ENCODE measurements around the gene FFAR3. TPM values are rescaled to one million over a fixed set of nuclear protein-coding genes. Genes with fewer than 3 reads are reported as not detected.
"Not testable (repeated sequence)": the region's sequence is repeated elsewhere in the genome, so short reads cannot be mapped to it uniquely, and the experiment has no call there.

Gene FFAR3
- total and polyA plus RNA-seq, 7 experiments from 2014 or later = 0.31 to 0.91 (median 0.72) TPM; not detected in 4

DNA sequence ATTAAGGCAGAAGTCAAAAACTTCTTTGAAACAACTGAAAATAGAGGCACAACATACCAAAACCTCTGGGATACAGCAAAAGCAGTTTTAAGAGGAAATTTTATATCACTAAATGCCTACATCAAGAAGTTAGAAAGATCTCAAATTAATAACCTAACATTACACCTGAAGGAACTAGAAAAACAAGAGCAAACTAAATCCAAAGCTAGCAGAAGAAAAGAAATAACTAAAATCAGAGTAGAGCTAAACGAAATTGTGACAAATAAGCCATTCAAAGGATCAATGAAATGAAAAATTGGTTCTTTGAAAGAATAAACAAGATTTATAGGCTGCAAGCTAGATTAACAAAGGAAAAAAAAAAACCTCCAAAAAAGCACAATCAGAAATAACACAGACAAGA lies 10.1 kb downstream of the FFAR3 start:
- Mint-ChIP-seq H3K4me3 (no peak overlapping the region), H3K9me3 (peaks cover 0 to 2% (median 0%) of the 10 kb centered on the region in 11 donors), H3K27ac (no peak overlapping the region), H3K36me3 (peaks cover 0 to 5% (median 0%) of the 10 kb centered on the region in 5 donors), H3K4me1 (peaks cover 0 to 4% (median 0%) of the 10 kb centered on the region in 7 donors), H3K27me3 (peaks cover 0 to 41% (median 16%) of the 10 kb centered on the region in 5 donors)
- intact Hi-C loops (cut with micrococcal nuclease) = no loop called here
- no peaks in the 10 kb centered on the region for H3K4me1 ChIP-seq (ENCODE audit: control insufficient read depth in 2 of 2, insufficient read depth in 2 of 2, low read length in 2 of 2)
- ChIA-PET POLR2A (no interaction called here), CTCF (no interaction called here)
- no peaks in the 10 kb centered on the region for H3K9me3 ChIP-seq (ENCODE audit: control insufficient read depth in 2 of 3, low read length in 3 of 3)
- no peak overlapping the region for H3K27ac ChIP-seq (ENCODE audit: low read depth, low read length)
- no peaks in the 10 kb centered on the region for H3K36me3 ChIP-seq (ENCODE audit: control insufficient read depth in 2 of 3, insufficient read depth in 3 of 3, low read length in 3 of 3)
- ATAC-seq (no peak), DNase-seq (no peak)
- no peak overlapping the region for H3K4me3 ChIP-seq (ENCODE audit: low read length)
- no peaks in the 10 kb centered on the region for H3K27me3 ChIP-seq (ENCODE audit: control insufficient read depth in 2 of 2, insufficient read depth in 2 of 2, low read length in 2 of 2)

DNA sequence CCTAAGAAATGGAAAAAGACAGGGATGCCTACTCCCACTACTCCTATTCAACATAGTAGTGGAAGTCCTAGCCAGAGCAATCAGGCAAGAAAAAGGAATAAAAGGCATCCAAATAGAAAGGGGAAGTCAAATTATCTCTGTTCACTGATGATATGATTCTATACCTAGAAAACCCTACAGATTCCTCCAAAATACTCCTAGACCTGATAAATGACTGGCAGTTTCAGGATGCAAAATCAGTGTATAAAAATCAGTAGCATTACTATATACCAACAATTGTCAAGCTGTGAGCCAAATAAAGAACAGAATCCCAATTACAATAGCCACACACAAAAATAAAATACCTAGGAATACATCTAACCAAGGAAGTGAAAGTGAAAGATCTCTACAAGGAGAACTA lies 11.3 kb downstream of the FFAR3 start:
- Mint-ChIP-seq H3K27me3 (peaks cover 0 to 41% (median 16%) of the 10 kb centered on the region in 5 donors), H3K9me3 (peaks cover 0 to 2% (median 0%) of the 10 kb centered on the region in 11 donors), H3K4me1 (peaks cover 0 to 7% (median 0%) of the 10 kb centered on the region in 7 donors), H3K4me3 (no peak overlapping the region), H3K27ac (no peak overlapping the region), H3K36me3 (peaks cover 0 to 5% (median 0%) of the 10 kb centered on the region in 5 donors)
- DNase-seq = no peak
- CTCF ChIA-PET = no interaction called here
- no peaks in the 10 kb centered on the region for H3K4me1 ChIP-seq (ENCODE audit: control insufficient read depth in 2 of 2, insufficient read depth in 2 of 2, low read length in 2 of 2)
- POLR2A ChIA-PET = no interaction called here
- no peaks in the 10 kb centered on the region for H3K36me3 ChIP-seq (ENCODE audit: control insufficient read depth in 2 of 3, insufficient read depth in 3 of 3, low read length in 3 of 3)
- no peaks in the 10 kb centered on the region for H3K27me3 ChIP-seq (ENCODE audit: control insufficient read depth in 2 of 2, insufficient read depth in 2 of 2, low read length in 2 of 2)
- no peak overlapping the region for H3K4me3 ChIP-seq (ENCODE audit: low read length)
- intact Hi-C loops (cut with micrococcal nuclease) = no loop called here
- ATAC-seq = no peak
- H3K9me3 ChIP-seq (ENCODE audit: control insufficient read depth in 2 of 3, low read length in 3 of 3) = no peaks in the 10 kb centered on the region
- no peak overlapping the region for H3K27ac ChIP-seq (ENCODE audit: low read depth, low read length)

GRCh38 chr19:35370722-35371121 lies 12.5 kb downstream of the FFAR3 start, which contains the start of gene GPR42:
Gene GPR42 (plus strand): TSS chr19:35371068. CDS start chr19:35371360, 292 bp downstream.
- Mint-ChIP-seq H3K4me1 (peaks cover 0 to 10% (median 0%) of the 10 kb centered on the region in 7 donors), H3K9me3 (peaks cover 0 to 2% (median 0%) of the 10 kb centered on the region in 11 donors), H3K36me3 (peaks cover 0 to 5% (median 0%) of the 10 kb centered on the region in 5 donors), H3K27ac (no peak within 1 kb of the TSS), H3K27me3 (peaks cover 0 to 37% (median 17%) of the 10 kb centered on the region in 5 donors), H3K4me3 (no peak within 1 kb of the TSS)
- no peaks in the 10 kb centered on the region for H3K27me3 ChIP-seq (ENCODE audit: control insufficient read depth in 2 of 2, insufficient read depth in 2 of 2, low read length in 2 of 2)
- no peaks in the 10 kb centered on the region for H3K9me3 ChIP-seq (ENCODE audit: control insufficient read depth in 2 of 3, low read length in 3 of 3)
- ATAC-seq (no peak), DNase-seq (no peak)
- ChIA-PET POLR2A (no interaction called here), CTCF (no interaction called here)
- H3K4me1 ChIP-seq (ENCODE audit: control insufficient read depth in 2 of 2, insufficient read depth in 2 of 2, low read length in 2 of 2) = no peaks in the 10 kb centered on the region
- intact Hi-C loops (cut with micrococcal nuclease) = no loop called here
- H3K4me3 ChIP-seq (ENCODE audit: low read length) = no peak within 1 kb of the TSS
- H3K36me3 ChIP-seq (ENCODE audit: control insufficient read depth in 2 of 3, insufficient read depth in 3 of 3, low read length in 3 of 3) = no peaks in the 10 kb centered on the region
- no peak within 1 kb of the TSS for H3K27ac ChIP-seq (ENCODE audit: low read depth, low read length)

DNA sequence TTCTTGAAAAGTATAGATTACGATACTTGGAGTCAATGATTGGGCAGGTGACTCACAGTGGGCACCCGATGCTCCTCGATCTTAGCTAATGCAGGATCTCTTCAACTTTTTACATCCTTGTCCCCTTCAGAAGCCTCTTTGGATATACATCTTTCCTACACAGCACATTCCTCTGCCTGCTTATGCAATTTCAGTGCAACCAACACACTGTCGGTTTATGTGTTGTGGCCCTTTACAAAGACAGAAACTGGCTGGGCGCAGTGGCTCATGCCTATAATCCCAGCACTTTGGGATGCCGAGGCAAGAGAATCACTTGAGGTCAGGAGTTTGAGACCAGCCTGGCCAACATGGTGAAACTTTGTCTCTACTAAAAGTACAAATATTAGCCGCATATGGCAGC lies 15.2 kb downstream of the FFAR3 start:
- POLR2A ChIA-PET = no interaction called here
- Histone ChIP-seq H3K36me3 (ENCODE audit: control insufficient read depth in 2 of 3, insufficient read depth in 3 of 3, low read length in 3 of 3) (no peaks in the 10 kb centered on the region), H3K27me3 (ENCODE audit: control insufficient read depth in 2 of 2, insufficient read depth in 2 of 2, low read length in 2 of 2) (no peaks in the 10 kb centered on the region), H3K4me1 (ENCODE audit: control insufficient read depth in 2 of 2, insufficient read depth in 2 of 2, low read length in 2 of 2) (no peaks in the 10 kb centered on the region), H3K27ac (ENCODE audit: low read depth, low read length) (no peak overlapping the region), H3K9me3 (ENCODE audit: control insufficient read depth in 2 of 3, low read length in 3 of 3) (no peaks in the 10 kb centered on the region), H3K4me3 (ENCODE audit: low read length) (no peak overlapping the region)
- Mint-ChIP-seq H3K27me3 (peaks cover 0 to 18% (median 8%) of the 10 kb centered on the region in 5 donors), H3K4me1 (peaks cover 0 to 14% (median 0%) of the 10 kb centered on the region in 7 donors), H3K36me3 (peaks cover 0 to 5% (median 0%) of the 10 kb centered on the region in 5 donors), H3K4me3 (no peak overlapping the region), H3K9me3 (peaks cover 0 to 8% (median 0%) of the 10 kb centered on the region in 11 donors), H3K27ac (no peak overlapping the region)
- intact Hi-C loops (cut with micrococcal nuclease) = no loop called here
- DNase-seq (no peak), ATAC-seq (no peak)
- CTCF ChIA-PET = no interaction called here

- H3K27ac ChIP-seq (ENCODE audit: low read depth, low read length); H3K4me3 Mint-ChIP-seq; CTCF ChIA-PET; H3K4me3 ChIP-seq (ENCODE audit: low read length); POLR2A ChIA-PET; intact Hi-C loops (cut with micrococcal nuclease); H3K4me1 ChIP-seq (ENCODE audit: control insufficient read depth in 2 of 2, insufficient read depth in 2 of 2, low read length in 2 of 2); H3K9me3 ChIP-seq (ENCODE audit: control insufficient read depth in 2 of 3, low read length in 3 of 3); ATAC-seq; H3K36me3 Mint-ChIP-seq; H3K36me3 ChIP-seq (ENCODE audit: control insufficient read depth in 2 of 3, insufficient read depth in 3 of 3, low read length in 3 of 3); DNase-seq; H3K27ac Mint-ChIP-seq; H3K27me3 ChIP-seq (ENCODE audit: control insufficient read depth in 2 of 2, insufficient read depth in 2 of 2, low read length in 2 of 2): not testable (repeated sequence)
- Mint-ChIP-seq H3K4me1 (peaks cover 0 to 14% (median 0%) of the 10 kb centered on the region in 7 donors), H3K27me3 (peaks cover 0 to 16% (median 8%) of the 10 kb centered on the region in 5 donors), H3K9me3 (peaks cover 0 to 12% (median 0%) of the 10 kb centered on the region in 11 donors)
Measured at GRCh38 chr19:35374031-35374430, 15.8 kb downstream of the FFAR3 start.

GRCh38 chr19:35375505-35376307 lies 17.4 kb downstream of the FFAR3 start:
- intact Hi-C loops (cut with micrococcal nuclease) = no loop called here
- Histone ChIP-seq H3K27me3 (ENCODE audit: control insufficient read depth in 2 of 2, insufficient read depth in 2 of 2, low read length in 2 of 2) (no peaks in the 10 kb centered on the region), H3K4me1 (ENCODE audit: control insufficient read depth in 2 of 2, insufficient read depth in 2 of 2, low read length in 2 of 2) (no peaks in the 10 kb centered on the region), H3K9me3 (ENCODE audit: control insufficient read depth in 2 of 3, low read length in 3 of 3) (no peaks in the 10 kb centered on the region), H3K36me3 (ENCODE audit: control insufficient read depth in 2 of 3, insufficient read depth in 3 of 3, low read length in 3 of 3) (no peaks in the 10 kb centered on the region), H3K27ac (ENCODE audit: low read depth, low read length) (no peak overlapping the region), H3K4me3 (ENCODE audit: low read length) (no peak overlapping the region)
- Mint-ChIP-seq H3K27ac (no peak overlapping the region), H3K4me1 (peaks cover 0 to 10% (median 0%) of the 10 kb centered on the region in 7 donors), H3K36me3 (no peaks in the 10 kb centered on the region), H3K9me3 (peaks cover 0 to 12% (median 0%) of the 10 kb centered on the region in 11 donors), H3K4me3 (no peak overlapping the region), H3K27me3 (peaks cover 0 to 13% (median 5%) of the 10 kb centered on the region in 5 donors)
- POLR2A ChIA-PET = no interaction called here
- DNase-seq = no peak
- no peak for ATAC-seq
- CTCF ChIA-PET = no interaction called here

GRCh38 chr19:35377656-35378055 lies 19.4 kb downstream of the FFAR3 start:
- H3K27ac Mint-ChIP-seq = no peak overlapping the region
- H3K27me3 Mint-ChIP-seq = peaks cover 0 to 21% (median 10%) of the 10 kb centered on the region in 5 donors
- no peak overlapping the region for H3K4me3 Mint-ChIP-seq
- ChIA-PET CTCF (no interaction called here), POLR2A (no interaction called here)
- DNase-seq (no peak), ATAC-seq (no peak)
- no peaks in the 10 kb centered on the region for H3K36me3 Mint-ChIP-seq
- no peaks in the 10 kb centered on the region for H3K4me1 ChIP-seq (ENCODE audit: control insufficient read depth in 2 of 2, insufficient read depth in 2 of 2, low read length in 2 of 2)
- intact Hi-C loops (cut with micrococcal nuclease) = no loop called here
- no peak overlapping the region for H3K27ac ChIP-seq (ENCODE audit: low read depth, low read length)
- no peaks in the 10 kb centered on the region for H3K36me3 ChIP-seq (ENCODE audit: control insufficient read depth in 2 of 3, insufficient read depth in 3 of 3, low read length in 3 of 3)
- H3K4me3 ChIP-seq (ENCODE audit: low read length) = no peak overlapping the region
- no peaks in the 10 kb centered on the region for H3K9me3 ChIP-seq (ENCODE audit: control insufficient read depth in 2 of 3, low read length in 3 of 3)
- H3K9me3 Mint-ChIP-seq = peaks cover 0 to 12% (median 0%) of the 10 kb centered on the region in 11 donors
- no peaks in the 10 kb centered on the region for H3K27me3 ChIP-seq (ENCODE audit: control insufficient read depth in 2 of 2, insufficient read depth in 2 of 2, low read length in 2 of 2)
- peaks cover 0 to 10% (median 0%) of the 10 kb centered on the region in 7 donors for H3K4me1 Mint-ChIP-seq
